ENCODE results near the gene LRRC4C. TPM values are rescaled to one million over a fixed set of nuclear protein-coding genes. Genes with fewer than 3 reads are reported as not detected.

Gene LRRC4C
- total RNA-seq, 1 donor from 2014 or later = not detected

- H3K27ac ChIP-seq = no peak overlapping the region
- no peaks in the 10 kb centered on the region for H3K27me3 ChIP-seq
- no peak for TF ChIP-seq CTCF (IDR thresholded peaks at IDR 0.05)
- no peaks in the 10 kb centered on the region for H3K36me3 ChIP-seq
- H3K4me3 ChIP-seq = no peak overlapping the region
- no peak for DNase-seq (ENCODE audit: low spot score in 2 of 2)
- intact Hi-C loops (cut with DNase I) = no loop called here
- no peaks in the 10 kb centered on the region for H3K4me1 ChIP-seq
- no peaks in the 10 kb centered on the region for H3K9me3 ChIP-seq
Observed at GRCh38 chr11:40273192-40273732, 1186.2 kb downstream of the LRRC4C start.

GRCh38 chr11:40271361-40271760 lies 1188.1 kb downstream of the LRRC4C start:
- intact Hi-C loops (cut with DNase I) = no loop called here
- no peaks in the 10 kb centered on the region for H3K27me3 ChIP-seq
- DNase-seq (ENCODE audit: low spot score in 2 of 2) = no peak
- no peak for TF ChIP-seq CTCF (IDR thresholded peaks at IDR 0.05)
- no peaks in the 10 kb centered on the region for H3K36me3 ChIP-seq
- H3K4me1 ChIP-seq = no peaks in the 10 kb centered on the region
- H3K27ac ChIP-seq = no peak overlapping the region
- H3K4me3 ChIP-seq = no peak overlapping the region
- H3K9me3 ChIP-seq = no peaks in the 10 kb centered on the region

GRCh38 chr11:40269865-40270264 lies 1189.6 kb downstream of the LRRC4C start:
- no peak for TF ChIP-seq CTCF (IDR thresholded peaks at IDR 0.05)
- Histone ChIP-seq H3K36me3 (no peaks in the 10 kb centered on the region), H3K27ac (no peak overlapping the region), H3K27me3 (no peaks in the 10 kb centered on the region), H3K4me1 (no peaks in the 10 kb centered on the region), H3K9me3 (no peaks in the 10 kb centered on the region), H3K4me3 (no peak overlapping the region)
- DNase-seq (ENCODE audit: low spot score in 2 of 2) = no peak
- intact Hi-C loops (cut with DNase I) = no loop called here

- H3K27me3 ChIP-seq = no peaks in the 10 kb centered on the region
- no peak for TF ChIP-seq CTCF (IDR thresholded peaks at IDR 0.05)
- intact Hi-C loops (cut with DNase I) = no loop called here
- H3K27ac ChIP-seq = no peak overlapping the region
- H3K9me3 ChIP-seq = no peaks in the 10 kb centered on the region
- no peak for DNase-seq (ENCODE audit: low spot score in 2 of 2)
- H3K4me3 ChIP-seq = no peak overlapping the region
- H3K36me3 ChIP-seq = no peaks in the 10 kb centered on the region
- no peaks in the 10 kb centered on the region for H3K4me1 ChIP-seq
Observed at GRCh38 chr11:40268551-40268950, 1190.9 kb downstream of the LRRC4C start.

GRCh38 chr11:40255457-40255856 lies 1204.0 kb downstream of the LRRC4C start:
- H3K27me3 ChIP-seq = no peaks in the 10 kb centered on the region
- no peaks in the 10 kb centered on the region for H3K36me3 ChIP-seq
- no peak overlapping the region for H3K27ac ChIP-seq
- no peak for DNase-seq (ENCODE audit: low spot score in 2 of 2)
- H3K4me1 ChIP-seq = no peaks in the 10 kb centered on the region
- TF ChIP-seq CTCF (IDR thresholded peaks at IDR 0.05) = no peak
- intact Hi-C loops (cut with DNase I) = no loop called here
- H3K4me3 ChIP-seq = no peak overlapping the region
- H3K9me3 ChIP-seq = no peaks in the 10 kb centered on the region

- no peaks in the 10 kb centered on the region for H3K9me3 ChIP-seq
- no peak for TF ChIP-seq CTCF (IDR thresholded peaks at IDR 0.05)
Observed at GRCh38 chr11:40253166-40253565, 1206.3 kb downstream of the LRRC4C start.

More at GRCh38 chr11:40253166-40253565, 1206.3 kb downstream of the LRRC4C start:
- Histone ChIP-seq H3K36me3 (no peaks in the 10 kb centered on the region), H3K27me3 (no peaks in the 10 kb centered on the region), H3K27ac (no peak overlapping the region), H3K4me3 (no peak overlapping the region), H3K4me1 (no peaks in the 10 kb centered on the region)
- no peak for DNase-seq (ENCODE audit: low spot score in 2 of 2)
- intact Hi-C loops (cut with DNase I) = no loop called here

Measured in ascending aorta (tissue), 2 donors.